Gastrocnemius medialis (tissue), 4 donors: ENCODE data around the gene GRM8.

Source experiments
- POLR2A ChIP-seq, 2 donors: fragments of 450-650 bp; IDR thresholded peaks; one replicate each; pipeline ENCODE4 v1.6.1; 2017; ENCODE audit warnings: antibody characterized with exemption in 2 of 2, mild to moderate bottlenecking in 2 of 2, moderate library complexity in 2 of 2
- TF ChIP-seq, protein P1 (sequence below), 5 experiments: fragments of 450-650 bp in 3 of 5; fragments of 200-600 bp in 2 of 5; sonication (generic) in 2 of 5; IDR thresholded peaks in 4 of 5; conservative IDR thresholded peaks in 1 of 5; 1 replicate in 4 of 5; 2 replicates in 1 of 5; pipeline ENCODE4 v1.5.1; 2016 to 2019; ENCODE audit warnings: antibody characterized with exemption in 5 of 5, mild to moderate bottlenecking in 3 of 5, moderate library complexity in 3 of 5

DNA sequence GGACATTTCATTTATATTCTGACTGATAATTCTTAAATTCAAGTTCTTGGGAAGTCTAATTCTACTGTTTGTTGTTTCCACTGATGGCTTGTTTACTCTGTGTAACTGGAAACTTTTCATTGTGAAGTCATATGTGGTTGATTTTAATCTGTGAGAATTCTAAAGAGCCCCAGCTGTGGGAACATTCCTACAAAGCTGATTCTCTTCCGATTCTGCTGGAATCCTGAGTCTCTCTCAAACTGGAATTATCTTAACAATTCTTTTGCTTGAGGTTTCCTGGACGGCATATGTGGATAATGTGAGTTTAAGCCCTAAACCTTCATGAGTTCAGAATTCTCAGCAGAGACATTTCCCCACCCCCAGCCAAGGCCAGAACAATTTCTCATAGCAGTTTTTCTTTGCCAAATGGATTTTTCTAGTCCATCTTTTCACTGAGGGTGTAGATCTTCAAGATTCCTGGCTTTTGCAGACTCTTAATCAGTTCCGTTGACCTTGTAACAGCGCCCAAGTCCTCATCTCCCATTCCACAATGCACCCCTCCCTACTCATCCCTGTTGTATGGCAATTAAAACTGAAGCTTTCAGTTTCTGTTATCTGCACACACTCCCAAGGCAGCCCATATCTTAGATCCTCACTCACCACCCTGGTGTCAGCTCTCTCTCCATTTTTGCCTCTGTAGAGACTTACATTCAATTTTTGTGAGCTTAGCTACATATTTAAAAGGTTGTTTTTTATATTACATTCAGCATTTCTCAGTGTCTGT is 37.6 kb downstream of the GRM8 start:
- TF ChIP-seq, protein P1, sequence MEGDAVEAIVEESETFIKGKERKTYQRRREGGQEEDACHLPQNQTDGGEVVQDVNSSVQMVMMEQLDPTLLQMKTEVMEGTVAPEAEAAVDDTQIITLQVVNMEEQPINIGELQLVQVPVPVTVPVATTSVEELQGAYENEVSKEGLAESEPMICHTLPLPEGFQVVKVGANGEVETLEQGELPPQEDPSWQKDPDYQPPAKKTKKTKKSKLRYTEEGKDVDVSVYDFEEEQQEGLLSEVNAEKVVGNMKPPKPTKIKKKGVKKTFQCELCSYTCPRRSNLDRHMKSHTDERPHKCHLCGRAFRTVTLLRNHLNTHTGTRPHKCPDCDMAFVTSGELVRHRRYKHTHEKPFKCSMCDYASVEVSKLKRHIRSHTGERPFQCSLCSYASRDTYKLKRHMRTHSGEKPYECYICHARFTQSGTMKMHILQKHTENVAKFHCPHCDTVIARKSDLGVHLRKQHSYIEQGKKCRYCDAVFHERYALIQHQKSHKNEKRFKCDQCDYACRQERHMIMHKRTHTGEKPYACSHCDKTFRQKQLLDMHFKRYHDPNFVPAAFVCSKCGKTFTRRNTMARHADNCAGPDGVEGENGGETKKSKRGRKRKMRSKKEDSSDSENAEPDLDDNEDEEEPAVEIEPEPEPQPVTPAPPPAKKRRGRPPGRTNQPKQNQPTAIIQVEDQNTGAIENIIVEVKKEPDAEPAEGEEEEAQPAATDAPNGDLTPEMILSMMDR (IDR thresholded peaks at IDR 0.05 in 4 of 5, conservative IDR thresholded peaks at IDR 0.05 in 1 of 5), result no peak
- TF ChIP-seq POLR2A (IDR thresholded peaks at IDR 0.05), result no peak
